Activated CD4-positive, alpha-beta T cell treated with anti-CD3 and anti-CD28 coated beads for 1 hour (primary cell): ENCODE measurements around the gene CNOT4.
"Not testable (repeated sequence)": the region's sequence is repeated elsewhere in the genome, so short reads cannot be mapped to it uniquely, and the experiment has no call there.

Experiments
- DNase-seq: peaks from one replicate; pipeline ENCODE4 v3.0.0-alpha.2; 2020

The CNOT4 gene

DNA sequence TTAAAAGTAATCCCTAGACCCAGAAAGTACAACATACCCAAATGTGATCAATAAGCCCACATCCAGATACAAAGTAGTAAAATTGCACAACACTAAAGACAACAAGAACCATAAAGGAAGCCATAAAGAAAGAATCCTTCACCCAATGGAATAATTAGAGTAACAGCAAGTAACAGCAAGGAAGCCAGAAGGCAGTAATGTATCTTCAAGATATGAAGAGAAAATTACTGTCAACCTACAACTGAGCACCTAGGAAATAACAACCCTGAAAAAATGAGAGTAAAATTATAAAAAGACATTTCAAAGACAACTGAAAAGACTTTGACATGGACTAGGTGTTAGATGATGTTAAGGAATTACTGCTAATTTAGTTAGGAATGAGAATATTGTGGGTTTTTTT is 60.5 kb downstream of the CNOT4 start:
- no peak for DNase-seq

DNA sequence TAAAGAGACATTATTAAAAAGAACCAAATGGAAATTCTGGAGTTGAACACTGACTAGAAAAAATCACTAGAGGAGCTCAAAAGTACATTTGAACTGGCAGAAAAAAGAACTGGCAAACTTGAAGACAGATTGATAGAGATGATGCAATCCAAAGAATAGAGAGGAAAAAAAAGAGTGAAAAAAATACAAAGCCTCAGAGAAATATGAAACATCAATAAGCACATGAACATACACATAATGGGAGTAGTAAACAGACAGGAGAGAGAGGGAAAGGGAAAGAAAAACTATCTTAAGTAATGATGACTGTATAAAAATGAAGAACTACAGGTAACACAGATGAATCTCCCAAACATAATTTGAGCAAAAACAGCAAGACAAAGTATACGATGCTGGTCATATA is 61.1 kb downstream of the CNOT4 start:
- DNase-seq: no peak

DNA sequence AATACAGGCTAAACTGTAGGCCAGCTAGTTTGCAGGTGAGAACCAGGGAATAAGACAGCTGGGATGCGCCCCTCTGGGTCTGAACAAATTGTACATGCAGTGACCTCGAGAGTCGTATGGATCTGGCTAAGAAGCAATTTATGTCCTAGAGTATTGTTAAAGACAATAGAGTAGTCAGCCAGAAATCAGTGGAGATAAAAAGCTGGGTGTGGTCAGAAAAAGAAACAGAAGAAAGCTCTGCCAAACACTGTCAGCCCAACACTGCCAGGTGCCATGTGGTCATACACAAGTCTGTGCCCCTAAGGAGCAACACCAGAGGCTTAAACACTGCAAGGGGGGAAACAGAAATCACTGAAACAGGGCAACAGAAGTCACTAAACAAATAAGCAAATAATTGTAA is 62.2 kb downstream of the CNOT4 start:
- DNase-seq: no peak

DNA sequence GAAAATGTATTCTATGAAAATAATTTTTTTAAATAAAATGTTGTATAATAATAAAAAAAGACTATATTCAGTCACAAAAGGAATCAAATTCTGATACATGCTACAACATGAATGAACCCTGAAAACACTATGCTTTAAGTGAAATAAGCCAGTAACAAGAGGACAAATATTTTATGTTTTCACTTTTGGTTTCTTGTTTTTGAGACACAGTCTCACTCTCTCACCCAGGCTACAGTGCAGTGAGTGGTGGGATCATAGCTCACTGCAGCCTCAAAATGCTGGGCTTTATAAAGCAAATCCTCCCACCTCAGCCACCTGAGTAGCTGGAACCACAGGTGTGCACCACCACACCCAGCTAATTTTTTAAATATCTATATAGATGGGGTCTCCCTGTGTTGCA is 64.2 kb downstream of the CNOT4 start:
- DNase-seq: no peak

DNA sequence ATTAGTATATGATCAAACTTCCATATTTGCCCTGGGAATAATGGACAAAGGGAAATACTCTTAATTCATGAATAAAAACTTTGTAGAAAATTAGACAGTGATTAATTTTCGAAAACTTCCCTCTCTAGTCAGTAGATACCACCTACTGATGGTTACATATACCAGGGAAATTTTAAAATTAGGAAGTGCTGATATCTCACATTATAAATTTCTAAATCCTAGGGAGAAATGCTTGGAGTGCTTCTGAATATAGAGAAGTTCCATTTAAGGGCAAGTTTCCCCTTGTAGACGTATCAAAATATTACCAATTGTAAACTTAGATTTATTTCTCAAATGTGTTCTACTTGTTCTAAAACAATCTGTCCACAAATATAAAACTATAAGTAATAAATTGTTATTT is 64.6 kb downstream of the CNOT4 start:
- DNase-seq: not testable (repeated sequence)

DNA sequence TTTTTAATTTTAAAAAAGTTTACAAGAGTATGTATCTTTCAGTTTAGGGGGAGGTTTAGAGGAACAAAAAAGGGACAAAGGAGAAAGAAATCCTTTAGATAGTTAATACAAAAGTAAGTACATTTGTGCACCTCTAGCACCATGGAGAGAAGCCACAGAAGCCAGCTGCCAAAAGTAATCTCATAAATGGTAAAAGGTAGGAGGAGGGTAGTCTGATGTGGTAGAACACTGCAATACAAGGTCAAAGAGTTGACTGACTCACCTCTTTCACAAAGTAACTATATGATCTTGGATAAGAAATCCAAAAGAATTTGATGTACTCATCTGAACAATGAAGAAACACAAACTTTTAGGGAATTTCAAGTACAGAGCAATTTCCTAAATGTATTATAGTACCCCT is 68.1 kb downstream of the CNOT4 start:
- DNase-seq: no peak

DNA sequence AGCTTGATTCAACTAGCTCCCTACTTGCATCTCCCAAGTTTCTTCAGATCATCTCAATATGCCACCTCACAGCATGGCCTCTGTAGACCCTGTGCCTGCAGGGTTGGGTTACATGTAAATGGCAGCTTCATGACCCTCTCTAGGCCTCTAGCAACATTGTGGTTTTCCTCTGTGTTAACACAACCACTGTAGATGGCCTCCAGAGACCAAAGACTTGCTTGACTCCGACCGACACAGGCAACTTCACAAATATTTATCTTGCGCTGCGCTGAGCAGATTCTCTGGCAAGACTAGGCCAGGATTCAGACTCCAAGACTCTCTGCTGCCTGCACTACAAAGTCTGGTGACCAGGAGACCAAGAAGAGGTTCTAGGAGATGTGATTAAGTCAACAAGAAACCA is 75.9 kb downstream of the CNOT4 start:
- DNase-seq: no peak

DNA sequence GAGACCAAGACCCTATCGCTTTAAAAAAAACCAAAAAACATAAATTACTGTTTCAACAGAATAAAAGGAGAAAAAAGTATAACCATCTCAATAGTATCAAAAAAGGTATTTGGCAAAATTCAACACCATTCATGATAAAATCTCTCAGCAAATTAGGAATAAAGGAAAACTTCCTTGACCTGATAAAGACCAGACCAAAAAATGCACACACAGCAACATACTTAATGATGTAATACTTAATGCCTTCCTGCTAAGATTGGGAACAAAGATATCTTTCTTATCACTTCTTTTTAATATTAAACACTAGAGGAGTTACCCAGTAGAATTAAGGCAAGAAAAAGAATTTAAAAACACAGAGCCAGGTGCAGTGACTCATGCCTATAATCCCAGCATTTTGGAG is 79.3 kb downstream of the CNOT4 start:
- no peak for DNase-seq

DNA sequence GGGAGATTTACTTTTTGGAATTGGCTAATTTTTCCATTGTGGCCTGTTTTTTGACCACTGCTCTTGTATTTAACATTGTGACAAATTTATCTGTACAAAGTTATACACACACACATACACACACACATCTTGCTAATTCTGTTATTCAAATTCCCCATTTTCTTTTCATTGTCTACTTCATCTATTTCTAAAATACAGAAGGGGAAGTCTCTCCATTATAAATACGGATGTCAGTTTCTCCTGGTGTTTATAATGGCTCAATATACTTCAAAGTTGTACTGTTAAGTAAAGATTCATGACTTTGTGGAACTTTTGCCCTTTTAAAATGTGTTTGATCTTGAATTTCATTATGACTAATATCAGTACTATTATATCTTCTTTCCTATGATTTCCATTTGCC is 81.0 kb downstream of the CNOT4 start:
- no peak for DNase-seq

DNA sequence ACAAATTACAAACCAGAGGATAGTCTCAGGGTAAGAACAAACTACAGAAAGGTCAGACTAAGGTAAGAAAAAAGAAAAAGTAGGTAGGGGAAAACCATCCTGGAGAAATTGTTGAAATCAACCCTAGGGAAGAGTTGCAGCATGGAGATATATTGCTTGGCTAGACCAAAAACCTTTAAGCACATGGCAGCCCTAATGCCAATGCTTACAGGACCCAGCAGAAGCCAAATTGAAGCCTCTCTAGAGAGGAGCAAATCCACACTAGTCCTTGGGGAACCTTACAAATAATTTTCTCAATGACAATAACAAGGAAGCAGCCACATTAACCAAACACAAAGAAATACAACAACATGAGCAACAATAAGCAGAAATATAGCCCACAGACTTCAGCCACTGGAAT is 81.9 kb downstream of the CNOT4 start:
- no peak for DNase-seq

DNA sequence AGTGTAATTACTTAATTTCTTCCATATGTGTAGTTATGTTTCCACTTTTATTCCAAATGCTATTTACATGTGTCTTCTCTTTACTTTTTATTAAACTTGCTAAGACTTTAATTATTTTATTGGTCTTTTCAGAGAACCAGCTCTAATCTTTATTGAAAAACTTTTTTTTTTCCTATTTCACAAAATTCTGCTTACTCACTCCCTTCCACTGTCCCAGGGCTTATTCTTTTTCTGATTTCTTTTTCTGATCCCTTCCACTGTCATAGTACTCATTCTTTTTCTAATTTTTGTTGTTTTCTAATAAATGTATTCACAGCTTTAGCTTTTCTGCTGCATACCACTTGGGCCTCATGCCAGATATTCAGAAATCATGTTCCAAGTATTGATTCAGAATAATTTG is 82.7 kb downstream of the CNOT4 start:
- DNase-seq: no peak

DNA sequence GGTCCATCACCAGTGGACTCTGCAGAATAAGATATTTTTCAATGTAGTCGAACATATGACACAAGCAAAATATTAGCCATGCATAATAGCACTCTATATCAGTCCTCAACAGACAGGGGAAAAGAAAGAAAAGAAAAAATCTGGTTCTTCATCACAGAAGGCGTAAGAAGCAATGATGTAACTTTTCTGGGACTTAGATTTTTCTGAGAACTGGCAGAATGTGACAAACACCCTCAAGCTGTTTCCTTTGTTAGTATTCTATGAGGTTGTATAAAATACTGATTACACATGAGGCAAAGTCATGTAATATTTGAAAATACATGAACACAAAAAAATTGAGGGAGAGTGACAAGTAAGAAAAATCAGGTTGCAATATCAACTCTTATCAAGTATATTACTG is 84.9 kb downstream of the CNOT4 start:
- no peak for DNase-seq

DNA sequence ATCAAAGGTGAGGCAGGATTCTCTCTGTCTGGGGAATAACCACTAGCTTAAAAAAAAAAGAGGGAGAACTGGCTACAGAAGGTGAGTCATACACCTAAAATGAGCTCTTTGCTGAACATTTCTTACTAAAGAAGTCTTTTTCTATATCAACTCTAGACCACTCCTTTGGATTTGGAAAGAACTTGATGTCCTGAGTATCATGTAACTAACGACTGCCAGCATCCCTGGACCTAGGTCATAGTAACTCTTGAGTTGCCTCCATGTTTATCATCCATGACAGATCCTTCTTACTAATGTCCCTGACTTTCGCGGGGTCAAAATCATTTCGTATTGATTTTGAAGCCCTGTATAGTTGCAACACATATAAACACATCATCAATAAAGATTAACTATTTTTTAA is 89.1 kb downstream of the CNOT4 start:
- DNase-seq: no peak

DNA sequence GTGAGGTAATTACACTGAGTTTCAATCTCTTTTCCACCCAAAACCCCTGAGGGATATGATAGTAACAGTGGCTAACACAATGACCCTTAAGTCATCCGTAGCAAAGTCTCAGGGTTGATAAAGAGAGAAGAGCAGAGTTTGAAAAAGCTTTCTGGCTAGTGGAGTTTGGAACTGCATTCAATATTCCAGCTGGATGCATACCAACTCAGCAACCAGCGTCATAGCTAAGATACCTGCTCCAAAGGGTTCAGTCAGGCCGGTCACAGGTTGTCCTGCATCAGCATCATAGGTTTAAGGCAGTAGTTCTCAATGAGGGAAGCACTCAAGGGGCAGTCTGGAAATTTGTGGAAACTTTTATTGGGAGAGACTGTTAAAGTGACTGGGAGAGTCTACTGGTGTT is 93.5 kb downstream of the CNOT4 start:
- no peak for DNase-seq

DNA sequence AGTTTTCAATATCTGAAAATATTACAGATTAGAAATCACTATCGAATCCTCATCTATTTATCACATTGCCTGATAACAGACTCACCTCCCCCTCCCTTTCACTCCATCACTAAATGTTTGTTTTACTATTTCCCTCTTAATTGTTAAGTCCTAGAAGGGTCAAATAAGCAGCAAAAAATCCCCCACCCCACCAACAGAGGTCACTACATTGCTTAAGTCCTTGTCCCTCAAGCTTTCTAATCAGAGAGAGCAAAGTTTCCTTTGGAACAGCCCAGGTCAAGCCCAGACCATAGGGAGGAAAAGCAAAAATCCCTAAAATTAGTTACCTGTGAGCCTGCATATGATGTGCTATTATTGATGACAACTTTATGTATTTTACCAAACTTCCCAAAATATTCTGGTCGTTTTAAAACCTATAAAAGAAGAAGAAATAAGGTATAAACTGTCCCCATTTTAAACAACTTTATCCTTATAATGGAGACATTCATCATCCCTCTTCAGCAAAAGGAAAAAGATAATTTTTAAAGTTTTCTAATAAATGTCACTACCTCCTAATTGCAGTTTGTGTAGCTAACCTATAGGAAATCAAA is 95.0 kb downstream of the CNOT4 start:
- no peak for DNase-seq

DNA sequence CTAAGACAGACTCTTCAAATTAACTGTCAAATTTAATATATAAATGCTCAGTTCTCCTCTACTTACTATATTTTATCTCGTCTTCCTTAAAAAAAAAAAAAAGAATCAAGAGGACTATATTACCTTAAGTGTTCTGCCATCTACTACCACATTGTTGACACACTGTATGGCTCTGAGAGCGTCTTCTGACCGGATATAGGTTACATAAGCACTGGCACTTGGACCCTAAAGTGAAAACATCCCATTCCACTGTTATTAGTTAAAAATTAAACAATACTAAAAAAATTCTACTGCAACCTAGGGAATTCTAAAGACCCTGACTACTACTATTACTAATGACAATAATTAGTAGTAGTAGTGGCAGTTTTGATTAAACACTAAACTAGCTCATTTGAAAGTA is 95.7 kb downstream of the CNOT4 start:
- DNase-seq: no peak

DNA sequence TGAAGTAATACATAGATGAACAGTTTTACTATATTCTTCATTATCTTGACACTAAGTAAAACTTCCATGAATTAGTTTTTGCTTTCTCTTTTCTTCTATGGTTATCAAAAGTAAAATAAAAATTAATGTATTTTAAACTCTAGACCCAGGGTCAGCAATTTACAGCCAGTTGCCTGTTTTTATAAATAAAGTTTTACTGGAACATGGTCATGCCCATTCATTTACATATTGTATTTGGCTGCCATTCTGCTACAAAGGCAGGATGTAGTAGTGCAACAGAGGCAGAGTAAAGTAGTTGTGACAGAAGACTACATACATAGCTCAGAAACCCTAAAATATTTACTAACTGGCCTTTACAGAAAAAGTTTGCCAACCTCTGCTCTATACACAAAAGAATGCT is 98.8 kb downstream of the CNOT4 start:
- DNase-seq: no peak

DNA sequence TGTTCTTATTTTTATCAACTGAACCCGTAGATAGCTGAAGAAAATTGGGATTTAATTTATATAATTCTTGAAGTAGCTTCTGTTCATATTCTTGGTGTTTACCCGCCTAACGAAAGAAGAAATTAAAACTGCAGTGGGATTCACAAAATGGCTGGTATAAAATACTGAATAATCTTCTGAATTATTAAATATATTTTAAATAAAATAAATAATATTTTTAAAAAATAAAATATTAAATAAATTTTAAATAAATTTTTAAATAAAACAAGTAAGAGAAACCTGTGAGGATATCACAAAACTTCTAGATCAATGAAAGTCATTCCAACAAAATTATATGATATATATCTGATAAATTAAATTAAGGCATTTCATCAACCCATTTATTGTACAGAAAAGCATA is 99.4 kb downstream of the CNOT4 start:
- no peak for DNase-seq

DNA sequence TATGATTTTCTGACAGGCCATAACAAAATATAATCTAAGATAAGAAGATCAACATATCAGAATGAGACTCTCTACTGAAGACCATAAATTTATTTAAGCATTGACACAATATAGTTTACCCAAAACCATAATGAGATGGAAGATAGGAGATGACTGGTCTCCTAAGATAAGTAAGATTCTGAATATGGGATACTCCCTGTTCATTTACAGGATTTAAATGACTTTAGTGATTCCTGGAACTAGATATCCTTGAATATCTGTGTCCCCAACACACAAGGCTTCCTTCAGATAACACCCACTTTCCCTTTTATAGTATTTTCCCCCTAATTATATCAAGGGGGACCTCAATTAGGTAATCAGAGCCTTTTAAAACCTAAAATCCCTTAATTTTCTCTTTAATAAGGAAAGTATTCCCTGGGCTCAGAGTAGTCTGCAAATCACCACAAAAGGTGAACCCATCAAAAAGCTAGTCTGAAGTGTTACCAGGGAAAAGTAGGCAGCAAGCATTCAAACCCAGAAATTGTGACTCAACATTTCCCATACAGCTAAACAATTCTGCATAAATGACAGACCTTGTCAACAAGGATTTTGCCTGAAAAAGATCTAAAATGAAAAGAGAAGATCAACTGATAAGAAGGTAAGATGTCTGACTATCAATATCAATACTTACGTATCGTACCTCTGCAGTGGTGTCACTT is 99.9 kb downstream of the CNOT4 start:
- no peak for DNase-seq

DNA sequence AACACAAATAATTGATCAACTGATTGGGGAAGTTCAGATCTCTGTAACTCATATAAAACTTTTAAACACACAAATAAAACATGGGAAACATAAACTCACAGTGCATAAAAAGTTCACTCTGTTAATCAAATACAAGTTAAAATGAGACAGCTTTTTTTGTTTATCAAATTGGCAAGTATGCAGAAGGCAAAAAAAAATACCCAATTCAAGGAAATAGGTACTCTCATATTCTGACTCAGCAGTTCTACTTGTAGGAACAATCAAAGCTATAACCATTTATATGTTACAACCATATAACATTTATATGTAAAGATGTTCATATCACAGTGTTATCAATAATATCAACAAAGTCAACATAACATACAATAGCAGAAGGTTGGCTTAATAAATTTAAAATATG is 102.0 kb downstream of the CNOT4 start:
- DNase-seq: no peak

DNA sequence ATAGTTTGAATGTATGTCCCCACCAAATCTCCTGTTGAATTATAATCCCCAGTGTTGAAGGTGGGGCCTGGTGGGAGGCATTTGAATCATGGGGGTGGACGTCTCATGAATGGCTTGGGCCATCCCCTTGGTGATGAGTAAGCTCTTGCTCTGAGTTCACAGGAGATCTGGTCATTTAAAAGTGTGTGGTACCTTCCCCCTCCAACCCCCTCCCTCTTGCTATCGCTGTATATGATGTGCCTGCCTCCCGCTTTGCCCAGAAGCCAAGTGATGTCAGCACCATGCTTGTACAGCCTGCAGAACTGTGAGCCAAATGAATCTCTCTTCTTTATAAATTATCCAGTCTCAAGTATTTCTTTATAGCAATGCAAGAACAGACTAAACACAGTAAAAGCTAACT is 103.0 kb downstream of the CNOT4 start:
- no peak for DNase-seq

DNA sequence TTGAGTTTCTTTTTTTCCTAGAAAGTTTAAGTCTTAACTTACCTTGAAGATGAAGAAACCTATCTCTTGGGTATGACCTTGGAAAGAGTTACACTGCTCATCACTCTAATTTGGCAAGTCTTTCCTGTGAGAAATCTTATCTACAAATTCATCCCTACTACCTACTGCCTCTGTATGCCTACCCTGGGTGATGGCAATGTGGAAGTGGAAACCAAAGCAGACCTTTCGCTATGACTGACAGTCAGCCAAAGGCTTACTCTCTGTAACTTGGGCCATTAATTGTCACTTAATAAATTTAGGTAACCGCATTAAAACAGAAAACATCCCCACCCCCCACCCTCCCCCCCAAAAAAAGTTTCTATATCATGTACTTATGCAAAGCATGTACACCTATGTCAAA is 103.9 kb downstream of the CNOT4 start:
- no peak for DNase-seq

DNA sequence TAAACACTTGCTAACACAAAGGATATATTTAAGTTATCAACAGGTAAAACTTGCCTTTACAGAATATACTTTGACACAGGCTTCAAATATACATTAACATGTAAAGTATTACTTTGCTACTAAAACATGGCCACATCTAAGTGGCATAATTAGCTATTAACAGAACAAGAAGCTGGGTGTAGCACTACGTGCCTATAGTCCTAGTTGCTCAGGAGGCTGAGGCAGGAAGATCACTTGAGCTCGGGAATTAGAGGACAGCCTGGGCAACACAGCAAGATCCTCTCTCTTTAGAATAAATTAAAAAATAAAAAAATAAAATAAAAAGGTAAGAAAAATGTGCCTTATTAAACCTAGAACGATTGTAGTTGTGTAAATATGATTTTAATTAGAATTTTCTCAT is 106.6 kb downstream of the CNOT4 start:
- no peak for DNase-seq

DNA sequence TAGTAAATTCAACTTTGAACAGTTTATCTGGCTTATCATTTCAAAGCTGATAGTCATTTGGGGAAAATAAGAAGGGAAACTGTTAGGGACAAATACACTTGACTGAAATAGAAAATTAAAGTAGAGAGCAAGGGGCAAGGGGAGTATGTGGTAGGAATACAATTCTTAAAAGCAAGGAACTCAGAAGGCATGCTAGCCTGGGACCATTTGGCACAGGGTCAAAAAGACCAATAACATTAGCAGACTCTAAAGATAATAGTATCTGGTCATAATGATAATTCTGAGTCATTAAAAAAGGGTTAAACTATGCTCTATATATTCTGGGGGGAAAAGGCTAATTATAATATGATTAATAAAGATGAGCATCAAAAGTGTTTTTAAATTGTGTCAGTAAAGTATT is 112.2 kb downstream of the CNOT4 start:
- DNase-seq: no peak

DNA sequence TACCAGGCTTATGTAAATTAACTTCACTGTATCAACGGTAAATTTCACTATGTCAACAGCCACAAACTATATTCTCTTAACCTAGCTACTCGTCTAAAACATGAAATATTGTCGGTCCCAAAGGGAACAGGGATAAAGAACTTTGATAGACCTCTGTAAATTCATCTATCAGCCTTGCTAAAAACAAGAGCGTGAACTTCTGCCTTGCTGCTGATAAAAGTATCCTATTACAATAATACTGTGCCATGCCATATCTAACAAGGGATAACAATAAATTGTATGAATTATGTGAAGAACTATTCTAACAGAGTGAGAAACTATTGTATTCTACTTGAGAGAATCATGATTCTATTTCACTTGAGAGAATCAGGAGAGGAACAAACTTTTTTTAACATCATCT is 117.2 kb downstream of the CNOT4 start:
- no peak for DNase-seq
